HepG2 (cell line): Measurements from ENCODE around the gene BICDL1. TPM values are rescaled to one million over a fixed set of nuclear protein-coding genes. Genes with fewer than 3 reads are reported as not detected.

ENCODE experiments used
- ATF1 ChIP-seq: IDR thresholded peaks from 2 replicates; pipeline ENCODE4 v1.6.1; 2016; ENCODE audit warnings: mild to moderate bottlenecking, control low read depth
- FOXA3 ChIP-seq: IDR thresholded peaks from 2 replicates; pipeline ENCODE4 v1.6.1; 2016; ENCODE audit warnings: missing genetic modification reagents, missing compliant biosample characterization
- HINFP ChIP-seq: sonication (generic); formaldehyde crosslinking; IDR thresholded peaks from 2 replicates; pipeline ENCODE4 v1.4.0; 2020; ENCODE audit warnings: low read depth, mild to moderate bottlenecking, missing genetic modification reagents
- MAFF ChIP-seq: IDR thresholded peaks from 2 replicates; pipeline ENCODE4 v1.6.1; 2011; ENCODE audit warnings: low read depth, low read length, improper control_type of control experiment
- MXD1 ChIP-seq: sonication (generic); formaldehyde crosslinking; IDR thresholded peaks from 2 replicates; pipeline ENCODE4 v1.4.0; 2020; ENCODE audit warnings: mild to moderate bottlenecking, missing genetic modification reagents
- NR2F6 ChIP-seq, 2 experiments: IDR thresholded peaks; 2 replicates each; pipeline ENCODE4 v1.6.1; 2016; ENCODE audit warnings: antibody characterized with exemption in 1 of 2, mild to moderate bottlenecking in 1 of 2
- UBTF ChIP-seq: sonication (generic); formaldehyde crosslinking; IDR thresholded peaks from 2 replicates; pipeline ENCODE4 v1.4.0; 2020; ENCODE audit warnings: mild to moderate bottlenecking, missing genetic modification reagents
- YEATS4 ChIP-seq: sonication (generic); formaldehyde crosslinking; IDR thresholded peaks from 2 replicates; pipeline ENCODE4 v1.4.0; 2020; ENCODE audit warnings: missing genetic modification reagents, borderline replicate concordance
- ZBTB42 ChIP-seq: sonication (generic); formaldehyde crosslinking; IDR thresholded peaks from 2 replicates; pipeline ENCODE4 v1.5.0; 2020; ENCODE audit warnings: mild to moderate bottlenecking, missing genetic modification reagents
- ZEB1 ChIP-seq: IDR thresholded peaks from 2 replicates; pipeline ENCODE4 v1.6.1; 2012; ENCODE audit warnings: mild to moderate bottlenecking, low read depth, inconsistent platforms; ENCODE audit not compliant: insufficient replicate concordance
- ZFP37 ChIP-seq: sonication (generic); formaldehyde crosslinking; IDR thresholded peaks from 2 replicates; pipeline ENCODE4 v1.4.0; 2020; ENCODE audit warnings: missing genetic modification reagents, borderline replicate concordance
- ZKSCAN5 ChIP-seq: sonication (generic); formaldehyde crosslinking; IDR thresholded peaks from 2 replicates; pipeline ENCODE4 v1.5.1; 2020; ENCODE audit warnings: mild to moderate bottlenecking, missing genetic modification reagents
- ZNF282 ChIP-seq: fragments of 450-650 bp; IDR thresholded peaks from 2 replicates; pipeline ENCODE4 v1.6.1; 2018; ENCODE audit not compliant: partially characterized antibody
- ZNF337 ChIP-seq: sonication (generic); formaldehyde crosslinking; IDR thresholded peaks from 2 replicates; pipeline ENCODE4 v1.5.1; 2020; ENCODE audit warnings: missing genetic modification reagents, low read depth, mild to moderate bottlenecking, borderline replicate concordance
- ZNF34 ChIP-seq: sonication (generic); formaldehyde crosslinking; IDR thresholded peaks from 2 replicates; pipeline ENCODE4 v1.4.0; 2020; ENCODE audit warnings: mild to moderate bottlenecking, missing genetic modification reagents, borderline replicate concordance
- polyA plus RNA-seq, 8 experiments: library from polyadenylated mRNA; depleted of rRNA in 3 of 8; stranded (reverse) in 7 of 8; unstranded in 1 of 8; fragments of >200 nt; fragmentation: Illumina TruSeq in 4 of 8; extraction: Trizol in 4 of 8; gene quantifications; 2 replicates each; pipeline versions ENCODE4 v1.2.1 to v1.2.3, GENCODE V29; 2011 to 2016; ENCODE audit warnings: low read depth in 4 of 8, missing spikeins in 1 of 8, mixed read lengths in 1 of 8; ENCODE audit not compliant: insufficient read depth in 1 of 8
- total RNA-seq, 5 experiments: library from RNA; depleted of rRNA; stranded (reverse); fragments of >200 nt; fragmentation: Illumina TruSeq; extraction: Trizol; gene quantifications; 2 replicates each; pipeline ENCODE4 v1.2.3, GENCODE V29; 2016; ENCODE audit warnings: low read depth in 1 of 5
- TF ChIP-seq, protein P1 (sequence below): sonication (generic); formaldehyde crosslinking; conservative IDR thresholded peaks from 2 replicates; pipeline ENCODE4 v1.4.0; 2020; ENCODE audit warnings: missing genetic modification reagents
- TF ChIP-seq, protein P2 (sequence below): sonication (generic); formaldehyde crosslinking; IDR thresholded peaks from 2 replicates; pipeline ENCODE4 v1.8.0; 2022; ENCODE audit warnings: missing genetic modification reagents, mild to moderate bottlenecking, borderline replicate concordance
- TF ChIP-seq, protein P3 (sequence below): IDR thresholded peaks from 2 replicates; pipeline ENCODE4 v1.6.1; 2016; ENCODE audit warnings: missing genetic modification reagents, missing compliant biosample characterization
- TF ChIP-seq, protein P4 (sequence below): sonication (generic); formaldehyde crosslinking; IDR thresholded peaks from 2 replicates; pipeline ENCODE4 v1.4.0; 2020; ENCODE audit warnings: mild to moderate bottlenecking, missing genetic modification reagents

Gene BICDL1
- total and polyA plus RNA-seq, 2 of the 13 experiments (the other 11 are each of a cell fraction or from before 2014, with no cell fraction given), result 3.6 to 9.7 TPM

GRCh38 chr12:120116792-120117651, 128.0 kb downstream of the BICDL1 start (continued):
- TF ChIP-seq, protein P1, sequence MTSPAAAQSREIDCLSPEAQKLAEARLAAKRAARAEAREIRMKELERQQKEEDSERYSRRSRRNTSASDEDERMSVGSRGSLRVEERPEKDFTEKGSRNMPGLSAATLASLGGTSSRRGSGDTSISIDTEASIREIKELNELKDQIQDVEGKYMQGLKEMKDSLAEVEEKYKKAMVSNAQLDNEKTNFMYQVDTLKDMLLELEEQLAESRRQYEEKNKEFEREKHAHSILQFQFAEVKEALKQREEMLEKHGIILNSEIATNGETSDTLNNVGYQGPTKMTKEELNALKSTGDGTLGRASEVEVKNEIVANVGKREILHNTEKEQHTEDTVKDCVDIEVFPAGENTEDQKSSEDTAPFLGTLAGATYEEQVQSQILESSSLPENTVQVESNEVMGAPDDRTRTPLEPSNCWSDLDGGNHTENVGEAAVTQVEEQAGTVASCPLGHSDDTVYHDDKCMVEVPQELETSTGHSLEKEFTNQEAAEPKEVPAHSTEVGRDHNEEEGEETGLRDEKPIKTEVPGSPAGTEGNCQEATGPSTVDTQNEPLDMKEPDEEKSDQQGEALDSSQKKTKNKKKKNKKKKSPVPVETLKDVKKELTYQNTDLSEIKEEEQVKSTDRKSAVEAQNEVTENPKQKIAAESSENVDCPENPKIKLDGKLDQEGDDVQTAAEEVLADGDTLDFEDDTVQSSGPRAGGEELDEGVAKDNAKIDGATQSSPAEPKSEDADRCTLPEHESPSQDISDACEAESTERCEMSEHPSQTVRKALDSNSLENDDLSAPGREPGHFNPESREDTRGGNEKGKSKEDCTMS, result no peak
- TF ChIP-seq HINFP (CRISPR knock-in tag) (peak; percentile 67; the same call in 1 of the 2 replicates), ZKSCAN5 (CRISPR knock-in tag) (no peak), UBTF (CRISPR knock-in tag) (peak; percentile 90), FOXA3 (CRISPR knock-in tag) (no peak; the same call in 1 of the 2 replicates), NR2F6 (IDR thresholded peaks at IDR 0.05) (no peak), NR2F6 (CRISPR knock-in tag; IDR thresholded peaks at IDR 0.05) (peak; percentile 14), ATF1 (CRISPR knock-in tag) (no peak), MAFF (no peak), ZFP37 (peak; percentile 28; the same call in 1 of the 2 replicates), ZEB1 (no peak), ZNF282 (no peak), ZBTB42 (CRISPR knock-in tag) (peak; percentile 61; the same call in 1 of the 2 replicates), YEATS4 (CRISPR knock-in tag) (peak; percentile 84), MXD1 (CRISPR knock-in tag) (peak; percentile 90), ZNF337 (CRISPR knock-in tag) (peak; percentile 60; the same call in 1 of the 2 replicates), ZNF34 (CRISPR knock-in tag) (0 out of 2 replicates have a peak, but pooled peaks have one; percentile 29)
- TF ChIP-seq, protein P2, sequence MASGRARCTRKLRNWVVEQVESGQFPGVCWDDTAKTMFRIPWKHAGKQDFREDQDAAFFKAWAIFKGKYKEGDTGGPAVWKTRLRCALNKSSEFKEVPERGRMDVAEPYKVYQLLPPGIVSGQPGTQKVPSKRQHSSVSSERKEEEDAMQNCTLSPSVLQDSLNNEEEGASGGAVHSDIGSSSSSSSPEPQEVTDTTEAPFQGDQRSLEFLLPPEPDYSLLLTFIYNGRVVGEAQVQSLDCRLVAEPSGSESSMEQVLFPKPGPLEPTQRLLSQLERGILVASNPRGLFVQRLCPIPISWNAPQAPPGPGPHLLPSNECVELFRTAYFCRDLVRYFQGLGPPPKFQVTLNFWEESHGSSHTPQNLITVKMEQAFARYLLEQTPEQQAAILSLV (CRISPR knock-in tag), result peak; percentile 80; the same call in 1 of the 2 replicates
- TF ChIP-seq, protein P3, sequence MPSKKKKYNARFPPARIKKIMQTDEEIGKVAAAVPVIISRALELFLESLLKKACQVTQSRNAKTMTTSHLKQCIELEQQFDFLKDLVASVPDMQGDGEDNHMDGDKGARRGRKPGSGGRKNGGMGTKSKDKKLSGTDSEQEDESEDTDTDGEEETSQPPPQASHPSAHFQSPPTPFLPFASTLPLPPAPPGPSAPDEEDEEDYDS (CRISPR knock-in tag), result 0 out of 2 replicates have a peak, but pooled peaks have one; percentile 33
- TF ChIP-seq, protein P4, sequence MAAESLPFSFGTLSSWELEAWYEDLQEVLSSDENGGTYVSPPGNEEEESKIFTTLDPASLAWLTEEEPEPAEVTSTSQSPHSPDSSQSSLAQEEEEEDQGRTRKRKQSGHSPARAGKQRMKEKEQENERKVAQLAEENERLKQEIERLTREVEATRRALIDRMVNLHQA (CRISPR knock-in tag), result no peak
